GM21447 (cell line): Measurements from ENCODE around the gene RFPL3.

ENCODE experiments used
- ATAC-seq: cut with Tn5 transposase; IDR thresholded peaks from one replicate; pipeline ENCODE4 v1.9.1; 2021; ENCODE audit not compliant: unreplicated experiment

RFPL3 gene

DNA sequence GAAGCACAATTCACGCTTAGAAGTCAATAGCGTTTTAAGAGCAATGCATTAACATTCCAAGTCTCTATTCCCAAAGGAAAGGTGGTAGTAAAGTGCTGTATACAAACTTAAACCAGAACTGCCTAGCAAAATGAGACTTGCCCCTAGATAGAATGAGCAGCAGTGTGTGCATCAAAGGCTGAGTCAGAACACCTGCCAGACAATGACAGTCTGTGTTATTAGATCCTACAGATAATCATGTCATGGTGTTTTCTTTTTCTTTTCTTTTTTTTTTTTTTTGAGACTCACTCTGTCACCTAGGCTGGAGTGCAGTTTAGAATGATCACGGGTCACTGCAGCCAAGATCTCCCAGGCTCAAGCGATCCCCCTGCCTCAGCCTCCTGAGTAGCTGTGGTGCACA is 52.8 kb downstream of the RFPL3 start:
- ATAC-seq, result no peak
